Spleen (tissue), 11 donors: ENCODE data around the gene TPO. TPM values are rescaled to one million over a fixed set of nuclear protein-coding genes. Genes with fewer than 3 reads are reported as not detected.
A peak's percentile ranks its signal among the peaks of the same experiment; 100 is the strongest.
"Not testable (repeated sequence)": the region's sequence is repeated elsewhere in the genome, so short reads cannot be mapped to it uniquely, and the experiment has no call there.

Source experiments
- DNase-seq: peaks from one replicate; pipeline ENCODE4 v3.0.0-alpha.2; 2020
- H3K27ac ChIP-seq, 8 donors: fragments of 200-600 bp; sonication (generic) in 7 of 8; 1 replicate in 4 of 8; 2 replicates in 4 of 8; pipeline versions ENCODE4 v1.5.0 to v1.8.0; 2016 to 2021; ENCODE audit warnings: inconsistent platforms in 4 of 8, mild to moderate bottlenecking in 4 of 8, moderate library complexity in 1 of 8
- H3K27me3 ChIP-seq, 7 donors: fragments of 200-600 bp; sonication (generic) in 6 of 7; replicated peaks in 1 of 7; 1 replicate in 4 of 7; 2 replicates in 3 of 7; pipeline versions ENCODE4 v1.5.0 to v1.8.0; 2016 to 2021; ENCODE audit warnings: inconsistent platforms in 3 of 7, mild to moderate bottlenecking in 1 of 7
- H3K36me3 ChIP-seq, 6 donors: fragments of 200-600 bp; sonication (generic) in 5 of 6; 1 replicate in 4 of 6; 2 replicates in 2 of 6; pipeline versions ENCODE4 v1.5.0 to v1.8.0; 2016 to 2021; ENCODE audit warnings: inconsistent platforms in 2 of 6
- H3K4me1 ChIP-seq, 6 donors: fragments of 200-600 bp; sonication (generic) in 5 of 6; 1 replicate in 3 of 6; 2 replicates in 3 of 6; pipeline versions ENCODE4 v1.5.0 to v1.8.0; 2016 to 2021; ENCODE audit warnings: inconsistent platforms in 3 of 6
- H3K4me3 ChIP-seq, 8 donors: fragments of 200-600 bp; sonication (generic) in 7 of 8; 1 replicate in 4 of 8; 2 replicates in 4 of 8; pipeline versions ENCODE4 v1.5.0 to v1.8.0; 2016 to 2021; ENCODE audit warnings: inconsistent platforms in 4 of 8, mild to moderate bottlenecking in 4 of 8, moderate library complexity in 2 of 8
- H3K9me3 ChIP-seq, 8 donors: fragments of 200-600 bp; sonication (generic) in 7 of 8; 1 replicate in 4 of 8; 2 replicates in 4 of 8; pipeline versions ENCODE4 v1.5.0 to v1.8.0; 2016 to 2021; ENCODE audit warnings: inconsistent platforms in 4 of 8
- POLR2A ChIP-seq, 3 donors: fragments of 450-650 bp; IDR thresholded peaks; one replicate each; pipeline ENCODE4 v1.5.1; 2017; ENCODE audit warnings: antibody characterized with exemption in 3 of 3, mild to moderate bottlenecking in 1 of 3
- POLR2AphosphoS5 ChIP-seq, 3 donors: sonication (generic); formaldehyde crosslinking; IDR thresholded peaks; one replicate each; pipeline ENCODE4 v1.5.1; 2017; ENCODE audit warnings: antibody characterized with exemption in 3 of 3
- WGBS, 5 donors: extraction: QIAGEN DNeasy Blood & Tissue Kit in 3 of 5; methylation state at CpG; one replicate each; pipeline versions ENCODE4 v1.1.5 to v1.1.7; 2013 to 2018; 5-methylcytosine and 5-hydroxymethylcytosine counted together
- intact Hi-C: fragments of 100-400 bp; cut with DNase I; formaldehyde crosslinking; loops from one replicate; pipeline ENCODE4 v1.15.0; 2023; ENCODE audit warnings: low total_unique reads
- polyA plus RNA-seq, 3 donors: library from polyadenylated mRNA; stranded (reverse); fragments of 200-250 nt; gene quantifications; one replicate each; pipeline ENCODE4 v1.2.1, GENCODE V29; 2013
- total RNA-seq, 7 donors: library from RNA; depleted of rRNA in 3 of 7; stranded (reverse); fragments of >200 nt in 3 of 7; fragmentation: NEBNext Ultra II Directional in 4 of 7; extraction: Animal tissue kit (Norgen Biotek cat#: 25700) in 4 of 7; gene quantifications; one replicate each; pipeline versions ENCODE4 v1.1.0 to v1.2.1, GENCODE V29; 2016 to 2021
- TF ChIP-seq, protein P1 (sequence below), 11 experiments: fragments of 200-600 bp in 7 of 11; fragments of 450-650 bp in 4 of 11; sonication (generic) in 4 of 11; IDR thresholded peaks in 8 of 11; conservative IDR thresholded peaks in 3 of 11; 1 replicate in 7 of 11; 2 replicates in 4 of 11; pipeline versions ENCODE4 v1.4.0 to v1.8.0; 2016 to 2021; ENCODE audit warnings: antibody characterized with exemption in 11 of 11, inconsistent platforms in 4 of 11, mild to moderate bottlenecking in 1 of 11
- donor health status: healthy with polysubstance abuse.
- donor health status: DM: no; HTN: no; CAD: no; lungs with moderate emphysema.
- donor health status: DM: no; HTN: no; CAD: no.
- donor health status: Bipolar disorder and iron deficiency.
- donor health status: healthy.
- donor health status: DM: no; HTN: no; CAD: no.
- donor health status: DM: yes; HTN: yes; CAD: no.

The TPO gene
- total and polyA plus RNA-seq, 10 donors: 14.4 to 127 (median 49.0) TPM

GRCh38 chr2:1487758-1488157, 74.5 kb downstream of the TPO start:
- peak; percentile 73 for DNase-seq
- 53 to 83% (median 73%) methylated on average over 9 of the region's 9 CpGs for WGBS, 5 donors
- Histone ChIP-seq H3K27ac (peak overlapping the region in 4 of 8 donors; percentile 48 to 75 (median 66)), H3K4me3 (no peak overlapping the region), H3K36me3 (peaks cover 0 to 9% (median 0%) of the 10 kb centered on the region in 6 donors), H3K27me3 (no peaks in the 10 kb centered on the region), H3K9me3 (no peaks in the 10 kb centered on the region), H3K4me1 (peaks cover 0 to 17% (median 0%) of the 10 kb centered on the region in 6 donors)
- intact Hi-C loops: no loop called here
- no peak for TF ChIP-seq POLR2A (IDR thresholded peaks at IDR 0.05)

DNA sequence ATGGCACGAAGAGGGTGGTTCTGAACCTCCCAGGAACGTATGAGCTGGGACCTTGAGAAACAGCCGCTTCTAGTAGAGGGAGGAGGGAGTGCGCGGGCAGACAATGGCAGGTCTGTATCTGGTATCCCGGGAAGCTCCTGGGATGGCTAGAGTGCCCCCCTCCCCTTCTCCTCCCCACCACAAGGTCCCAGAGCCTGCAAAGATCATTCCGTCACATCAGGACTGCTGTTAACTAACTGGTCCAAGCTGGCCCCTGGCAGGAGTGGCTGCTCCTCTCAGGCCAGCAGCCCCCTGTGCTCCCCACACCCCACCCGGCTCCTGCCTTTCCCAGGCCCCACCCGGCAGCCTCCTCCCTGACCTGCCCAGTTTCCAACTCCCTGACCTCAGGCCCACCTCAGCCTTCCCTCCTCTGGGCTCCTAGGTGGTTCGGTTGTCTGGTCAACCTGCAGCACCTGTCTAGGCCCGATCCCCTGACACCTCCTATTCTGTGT, 75.0 kb downstream of the TPO start:
- Histone ChIP-seq H3K27me3 (no peaks in the 10 kb centered on the region), H3K36me3 (peaks cover 0 to 9% (median 0%) of the 10 kb centered on the region in 6 donors), H3K27ac (peak overlapping the region in 6 of 8 donors; percentile 9 to 75 (median 60)), H3K4me3 (no peak overlapping the region), H3K4me1 (peaks cover 0 to 17% (median 0%) of the 10 kb centered on the region in 6 donors), H3K9me3 (no peaks in the 10 kb centered on the region)
- WGBS, 5 donors: 62 to 84% (median 76%) methylated on average over 10 to 11 of the region's 11 CpGs
- peak; percentile 70 for DNase-seq
- intact Hi-C loops: no loop called here
- TF ChIP-seq POLR2AphosphoS5 (IDR thresholded peaks at IDR 0.05) (peak in 1 of 3 donors; percentile 7), POLR2A (IDR thresholded peaks at IDR 0.05) (no peak)
- TF ChIP-seq, protein P1, sequence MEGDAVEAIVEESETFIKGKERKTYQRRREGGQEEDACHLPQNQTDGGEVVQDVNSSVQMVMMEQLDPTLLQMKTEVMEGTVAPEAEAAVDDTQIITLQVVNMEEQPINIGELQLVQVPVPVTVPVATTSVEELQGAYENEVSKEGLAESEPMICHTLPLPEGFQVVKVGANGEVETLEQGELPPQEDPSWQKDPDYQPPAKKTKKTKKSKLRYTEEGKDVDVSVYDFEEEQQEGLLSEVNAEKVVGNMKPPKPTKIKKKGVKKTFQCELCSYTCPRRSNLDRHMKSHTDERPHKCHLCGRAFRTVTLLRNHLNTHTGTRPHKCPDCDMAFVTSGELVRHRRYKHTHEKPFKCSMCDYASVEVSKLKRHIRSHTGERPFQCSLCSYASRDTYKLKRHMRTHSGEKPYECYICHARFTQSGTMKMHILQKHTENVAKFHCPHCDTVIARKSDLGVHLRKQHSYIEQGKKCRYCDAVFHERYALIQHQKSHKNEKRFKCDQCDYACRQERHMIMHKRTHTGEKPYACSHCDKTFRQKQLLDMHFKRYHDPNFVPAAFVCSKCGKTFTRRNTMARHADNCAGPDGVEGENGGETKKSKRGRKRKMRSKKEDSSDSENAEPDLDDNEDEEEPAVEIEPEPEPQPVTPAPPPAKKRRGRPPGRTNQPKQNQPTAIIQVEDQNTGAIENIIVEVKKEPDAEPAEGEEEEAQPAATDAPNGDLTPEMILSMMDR (IDR thresholded peaks at IDR 0.05 in 8 of 11, conservative IDR thresholded peaks at IDR 0.05 in 3 of 11): no peak

- H3K4me1 ChIP-seq: peaks cover 0 to 17% (median 0%) of the 10 kb centered on the region in 6 donors
- DNase-seq: peak; percentile 43
- H3K27me3 ChIP-seq: no peaks in the 10 kb centered on the region
- WGBS, 5 donors: 85 to 91% (median 87%) methylated on average over 6 of the region's 6 CpGs
- H3K36me3 ChIP-seq: peaks cover 0 to 9% (median 0%) of the 10 kb centered on the region in 6 donors
- no peaks in the 10 kb centered on the region for H3K9me3 ChIP-seq
- TF ChIP-seq POLR2AphosphoS5 (IDR thresholded peaks at IDR 0.05) (no peak), POLR2A (IDR thresholded peaks at IDR 0.05) (no peak)
- TF ChIP-seq, protein P1 (IDR thresholded peaks at IDR 0.05 in 8 of 11, conservative IDR thresholded peaks at IDR 0.05 in 3 of 11): no peak
- peak overlapping the region in 5 of 8 donors; percentile 48 to 75 (median 65) for H3K27ac ChIP-seq
- intact Hi-C loops: no loop called here
- no peak overlapping the region for H3K4me3 ChIP-seq
Measured at GRCh38 chr2:1488851-1489250, 75.6 kb downstream of the TPO start.

- intact Hi-C loops: no loop called here
- H3K27me3 ChIP-seq: no peaks in the 10 kb centered on the region
Measured at GRCh38 chr2:1489486-1489885, 76.2 kb downstream of the TPO start.

DNA sequence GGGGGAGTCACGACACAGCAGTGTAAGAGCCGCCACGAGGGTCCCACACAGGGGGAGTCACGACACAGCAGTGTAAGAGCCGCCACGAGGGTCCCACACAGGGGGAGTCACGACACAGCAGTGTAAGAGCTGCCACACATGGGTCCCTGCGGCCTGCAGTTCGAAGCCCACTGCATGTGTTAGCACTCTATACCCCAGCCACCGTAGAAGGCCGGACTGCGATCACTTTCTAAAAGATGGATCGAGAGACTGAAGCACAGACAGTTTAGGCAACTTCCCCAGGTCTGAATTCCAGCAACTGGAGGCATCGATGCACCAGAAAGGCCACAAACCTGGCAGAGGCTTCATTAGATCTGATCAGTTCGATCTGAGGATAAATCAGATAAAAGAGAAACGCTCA, 77.1 kb downstream of the TPO start:
- peaks cover 0 to 18% (median 0%) of the 10 kb centered on the region in 6 donors for H3K4me1 ChIP-seq
- H3K27me3 ChIP-seq, H3K4me3 ChIP-seq, H3K9me3 ChIP-seq, intact Hi-C loops: not testable (repeated sequence)
- peak overlapping the region in 1 of 8 donors; percentile 78 for H3K27ac ChIP-seq
- 91 to 96% (median 95%) methylated on average over 11 to 16 of the region's 16 CpGs for WGBS, 5 donors
- H3K36me3 ChIP-seq: peaks cover 0 to 12% (median 0%) of the 10 kb centered on the region in 6 donors
- DNase-seq: peak; percentile 56

More at GRCh38 chr2:1489486-1489885, 76.2 kb downstream of the TPO start:
- TF ChIP-seq POLR2AphosphoS5 (IDR thresholded peaks at IDR 0.05): no peak
- TF ChIP-seq, protein P1 (IDR thresholded peaks at IDR 0.05 in 8 of 11, conservative IDR thresholded peaks at IDR 0.05 in 3 of 11): no peak
- TF ChIP-seq POLR2A (IDR thresholded peaks at IDR 0.05): no peak
- H3K4me1 ChIP-seq: peaks cover 0 to 18% (median 0%) of the 10 kb centered on the region in 6 donors
- H3K4me3 ChIP-seq: no peak overlapping the region
- peak; percentile 39 for DNase-seq
- no peaks in the 10 kb centered on the region for H3K9me3 ChIP-seq
- peaks cover 0 to 9% (median 0%) of the 10 kb centered on the region in 6 donors for H3K36me3 ChIP-seq
- H3K27ac ChIP-seq: peak overlapping the region in 2 of 8 donors; percentile 56 to 75
- 89 to 95% (median 95%) methylated on average over 9 of the region's 9 CpGs for WGBS, 5 donors
